Smooth muscle cell of the brain vasculature (primary cell): ENCODE measurements around the gene SRM.
"Not testable (repeated sequence)": the region's sequence is repeated elsewhere in the genome, so short reads cannot be mapped to it uniquely, and the experiment has no call there.

Source experiments
- DNase-seq: peaks from one replicate; pipeline ENCODE4 v3.0.0-alpha.2; 2012; ENCODE audit warnings: low read depth, low spot score

SRM gene

DNA sequence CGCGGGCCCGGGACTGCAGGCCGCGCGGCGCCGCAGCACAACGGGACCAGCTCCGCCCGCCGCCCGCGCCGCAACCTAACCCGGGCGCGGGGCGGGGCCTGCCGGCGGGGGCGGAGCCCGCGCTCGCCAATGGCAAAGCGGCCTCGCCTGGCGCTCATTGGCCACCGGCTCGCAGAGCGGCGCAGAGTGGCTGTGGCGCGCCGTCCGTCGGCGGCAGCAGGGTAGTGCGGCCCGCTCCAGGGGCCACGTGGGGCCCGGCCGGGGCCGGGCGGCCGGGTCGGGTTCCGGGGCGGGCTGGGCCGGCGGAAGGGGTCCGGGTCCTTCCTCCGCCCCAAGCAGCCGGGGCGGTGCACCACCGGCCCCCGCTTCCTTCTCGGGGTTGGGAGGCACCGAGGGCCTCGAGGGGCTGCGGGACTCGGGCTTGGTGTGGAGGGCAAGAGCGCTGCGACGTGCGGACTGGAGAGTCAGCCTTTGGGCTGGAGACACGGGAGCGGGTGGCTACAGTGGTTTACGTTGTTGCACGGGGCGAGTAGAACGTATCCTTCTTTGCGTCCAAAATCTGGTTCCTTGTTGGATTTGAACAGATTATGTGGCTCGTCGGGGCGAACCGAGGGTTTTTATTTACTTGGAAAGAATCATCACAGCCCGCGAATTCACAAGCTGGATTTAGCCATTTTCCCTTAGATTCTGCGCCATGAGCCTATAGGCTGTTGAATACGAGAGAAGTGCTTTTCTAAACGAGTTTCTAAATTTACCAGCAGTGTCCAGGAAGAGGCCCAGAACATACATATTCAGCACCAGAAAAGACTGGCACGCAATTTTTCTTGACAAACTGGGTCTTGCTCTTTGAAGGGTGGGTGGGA lies at the start of gene SRM:
SRM (minus strand) TSS at position 51 of the 863 bp plus-strand sequence. CDS start 75 bp downstream, outside the sequence.
- DNase-seq = peak; percentile 60

DNA sequence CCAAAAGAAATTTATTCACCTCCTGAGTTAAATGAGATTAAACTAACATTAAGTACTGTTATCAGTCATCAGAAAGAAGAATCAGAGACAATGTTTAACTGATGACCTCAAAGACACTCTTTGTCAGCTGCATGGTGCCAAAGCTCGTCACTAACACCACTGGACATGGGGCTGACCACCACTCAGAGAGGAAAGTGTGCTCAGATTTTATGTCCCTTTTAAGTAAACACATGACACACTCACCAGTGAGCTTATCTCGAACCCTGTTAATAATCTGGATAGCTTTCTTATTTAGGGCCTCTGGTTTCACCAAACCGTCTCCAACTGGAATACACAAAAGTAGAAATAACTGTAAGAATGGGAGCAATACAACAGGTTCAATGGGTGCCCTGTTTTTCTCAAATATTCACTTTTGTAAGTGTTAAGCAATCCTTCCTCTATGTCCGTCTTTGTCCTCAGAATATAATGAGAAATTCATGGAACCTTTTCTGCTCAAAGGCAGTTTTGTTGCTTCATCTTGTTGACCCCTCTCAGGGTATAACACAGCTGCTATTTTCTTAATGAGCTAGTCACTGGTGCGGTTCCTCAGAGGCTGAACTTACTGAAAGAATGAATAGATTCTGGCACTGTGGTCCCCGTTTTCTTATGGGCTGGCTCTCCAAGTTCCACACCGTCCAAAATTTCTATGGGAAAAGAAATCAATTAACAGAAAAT lies 49.4 kb upstream of the SRM start:
- DNase-seq = no peak

DNA sequence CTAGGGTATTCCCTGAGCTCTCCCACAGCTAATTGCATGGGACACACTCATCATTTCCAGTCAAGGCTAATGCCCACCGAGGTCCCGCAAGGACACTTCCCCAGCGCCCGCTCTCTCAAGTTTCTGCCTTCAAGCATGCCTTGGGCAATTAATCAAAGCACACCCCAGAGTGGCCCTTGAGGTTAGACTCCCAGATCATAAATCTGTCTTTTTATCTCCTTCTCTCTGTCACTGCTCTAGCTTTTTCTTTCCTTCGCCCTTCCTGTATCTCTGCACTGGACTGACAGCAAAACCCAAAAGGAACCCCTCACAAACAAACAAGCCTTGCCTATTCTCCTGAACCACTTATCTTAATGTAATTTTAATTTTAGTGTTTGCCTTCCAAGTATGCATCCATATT lies 47.8 kb upstream of the SRM start:
- no peak for DNase-seq

DNA sequence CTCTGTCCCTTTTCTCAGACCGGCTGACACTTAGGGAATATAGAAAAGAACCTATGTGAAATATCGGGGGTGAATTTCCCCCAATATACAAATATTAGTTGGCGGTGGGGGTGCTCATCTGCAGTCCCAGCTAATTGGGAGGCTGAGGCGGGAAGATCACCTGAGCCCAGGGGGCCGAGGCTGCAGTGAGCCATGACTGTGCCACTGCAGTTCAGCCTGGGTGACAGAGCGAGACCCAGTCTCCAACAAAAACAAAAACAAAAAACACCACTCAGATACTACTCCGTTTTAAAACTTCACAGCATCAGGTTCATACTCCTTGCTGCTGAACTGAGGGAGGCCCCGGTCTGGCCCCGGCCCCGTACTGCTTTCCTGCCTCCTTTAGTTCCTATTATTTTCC lies 45.8 kb upstream of the SRM start:
- no peak for DNase-seq

DNA sequence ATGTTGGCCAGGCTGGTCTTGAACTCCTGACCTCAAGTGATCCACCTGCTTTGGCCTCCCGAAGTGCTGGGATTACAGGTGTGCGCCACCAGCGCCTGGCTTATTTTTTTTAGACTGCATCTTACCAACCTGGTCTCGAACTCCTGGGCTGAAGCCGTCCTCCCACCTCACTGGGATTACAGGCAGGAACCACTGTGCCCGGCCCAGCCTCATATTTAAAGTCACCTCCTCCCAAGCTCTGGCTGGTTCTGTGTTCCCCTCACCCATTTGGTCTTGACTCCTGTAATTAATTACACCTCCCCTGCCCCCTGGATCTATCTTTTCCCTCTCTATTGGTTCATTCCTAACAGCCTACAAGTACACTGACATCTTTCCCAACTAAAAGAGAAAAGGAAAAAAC lies 41.5 kb upstream of the SRM start:
- no peak for DNase-seq

DNA sequence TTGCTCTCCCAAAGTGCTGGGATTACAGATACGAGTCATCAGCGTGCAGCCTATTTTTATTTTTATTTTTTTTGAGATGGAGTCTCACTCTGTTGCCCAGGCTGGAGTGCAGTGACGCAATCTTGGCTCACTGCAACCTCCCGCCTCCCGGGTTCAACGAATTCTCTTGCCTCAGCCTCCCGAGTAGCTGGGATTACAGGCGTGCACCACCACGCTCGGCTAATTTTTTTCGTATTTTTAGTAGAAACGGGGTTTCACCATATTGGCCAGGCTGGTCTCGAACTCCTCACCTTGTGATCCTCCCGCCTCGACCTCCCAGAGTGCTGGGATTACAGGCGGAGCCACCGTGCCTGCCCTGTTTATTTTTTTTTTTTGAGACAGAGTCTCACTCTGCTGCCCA lies 41.0 kb upstream of the SRM start:
- not testable (repeated sequence) for DNase-seq

DNA sequence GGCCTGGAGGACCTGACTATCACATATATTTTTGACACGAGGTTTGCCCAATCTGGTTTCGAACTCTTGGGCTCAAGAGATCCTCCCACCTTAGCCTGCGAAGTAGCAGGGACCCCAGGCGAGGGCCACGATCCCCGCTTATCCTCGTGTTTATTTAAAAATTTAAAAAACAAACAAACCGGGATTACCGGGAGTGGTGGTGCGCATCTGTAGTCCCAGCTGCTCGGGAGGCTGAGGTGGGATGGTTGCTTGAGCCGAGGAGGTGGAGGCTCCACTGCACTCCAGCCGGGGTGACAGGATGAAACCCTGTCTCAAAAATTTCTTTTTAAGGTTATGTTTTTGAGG lies 40.3 kb upstream of the SRM start:
- DNase-seq = no peak

DNA sequence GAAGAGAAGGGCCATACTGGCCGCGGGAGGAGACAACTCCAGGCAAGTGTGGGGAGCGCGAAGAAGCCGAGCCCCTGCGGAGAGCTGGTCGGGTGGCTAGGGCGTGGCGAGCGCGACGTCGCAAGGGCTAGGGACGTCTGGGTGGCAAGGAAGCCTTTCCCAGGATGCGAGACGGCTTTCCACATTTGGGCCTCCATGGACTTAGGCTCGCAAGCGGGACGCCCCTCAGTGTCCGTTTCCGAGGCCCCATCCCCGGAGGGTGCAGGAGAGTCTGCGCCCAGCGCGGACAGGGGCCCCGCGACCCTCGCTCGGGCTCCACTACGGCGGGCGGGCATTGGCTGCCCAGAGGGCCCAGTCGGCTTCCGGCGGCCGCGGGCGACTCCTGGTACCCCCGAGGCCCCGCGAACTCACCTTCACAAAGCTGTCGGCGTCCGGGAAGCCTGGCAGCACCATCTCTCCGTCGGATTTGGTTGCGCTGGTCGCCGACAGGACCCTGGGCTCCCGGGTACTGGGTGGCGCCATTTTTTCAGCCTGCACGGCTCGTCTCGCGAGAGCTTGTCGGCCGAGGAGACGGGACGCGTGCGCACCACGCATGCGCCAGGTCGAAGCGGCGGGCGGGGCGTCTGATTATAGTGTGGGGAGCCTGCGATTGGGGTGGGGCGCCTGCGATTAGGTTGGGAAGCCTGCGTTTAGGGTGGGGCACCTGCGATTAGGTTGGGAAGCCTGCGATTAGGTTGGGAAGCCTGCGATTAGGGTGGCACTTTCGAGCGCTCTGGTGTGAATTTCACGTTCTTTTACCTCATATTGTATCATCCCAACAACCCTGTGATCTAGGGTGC lies 39.7 kb upstream of the SRM start, which contains the start of gene EXOSC10:
EXOSC10 (minus strand) TSS at position 560 of the 839 bp plus-strand sequence; CDS start at position 522, 38 bp downstream.
- DNase-seq = peak; percentile 63

DNA sequence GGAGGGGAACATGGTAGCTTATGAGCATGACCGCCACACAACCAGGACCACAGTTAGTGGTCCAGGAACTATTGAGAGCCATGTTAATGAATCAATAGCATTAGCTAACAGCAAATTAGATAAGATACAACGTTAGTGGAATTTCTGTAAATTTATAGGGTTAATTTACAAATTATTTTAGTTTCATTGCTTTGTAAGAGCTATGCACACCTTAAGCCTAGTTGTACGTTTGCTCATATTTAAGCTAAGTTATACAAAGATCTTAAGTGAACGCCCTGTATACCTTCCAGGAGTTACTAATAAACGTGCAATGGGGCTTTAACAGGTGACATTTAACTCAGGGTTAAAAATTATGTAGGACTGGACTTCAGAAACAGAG lies 39.1 kb upstream of the SRM start:
- no peak for DNase-seq

DNA sequence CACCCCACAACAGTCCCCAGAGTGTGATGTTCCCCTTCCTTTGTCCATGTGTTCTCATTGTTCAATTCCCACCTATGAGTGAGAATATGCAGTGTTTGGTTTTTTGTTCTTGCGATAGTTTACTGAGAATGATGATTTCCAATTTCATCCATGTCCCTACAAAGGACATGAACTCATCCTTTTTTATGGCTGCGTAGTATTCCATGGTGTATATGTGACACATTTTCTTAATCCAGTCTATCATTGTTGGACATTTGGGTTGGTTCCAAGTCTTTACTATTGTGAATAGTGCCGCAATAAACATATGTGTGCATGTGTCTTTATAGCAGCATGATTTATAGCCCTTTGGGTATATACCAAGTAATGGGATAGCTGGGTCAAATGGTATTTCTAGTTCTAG lies 24.0 kb upstream of the SRM start:
- not testable (repeated sequence) for DNase-seq

DNA sequence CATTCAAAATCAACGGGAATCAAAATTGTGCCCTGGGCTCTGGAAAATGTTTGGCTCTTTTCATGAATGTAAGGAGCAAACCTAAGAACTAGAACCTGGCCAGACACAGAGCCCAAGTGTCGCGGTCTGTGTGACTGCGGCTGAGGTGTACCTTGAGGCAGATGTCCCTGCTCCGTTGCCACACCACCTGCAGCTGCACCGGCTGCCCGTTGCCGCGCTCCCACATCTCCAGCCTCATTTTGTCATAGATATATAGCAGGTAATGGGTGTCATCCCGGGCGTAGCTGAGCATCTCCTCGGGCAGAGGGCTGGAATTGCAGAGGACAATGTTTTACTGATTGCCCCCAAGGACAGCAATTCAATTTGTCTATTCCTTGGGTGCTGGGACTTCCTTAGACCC lies 21.1 kb upstream of the SRM start:
- DNase-seq = no peak

DNA sequence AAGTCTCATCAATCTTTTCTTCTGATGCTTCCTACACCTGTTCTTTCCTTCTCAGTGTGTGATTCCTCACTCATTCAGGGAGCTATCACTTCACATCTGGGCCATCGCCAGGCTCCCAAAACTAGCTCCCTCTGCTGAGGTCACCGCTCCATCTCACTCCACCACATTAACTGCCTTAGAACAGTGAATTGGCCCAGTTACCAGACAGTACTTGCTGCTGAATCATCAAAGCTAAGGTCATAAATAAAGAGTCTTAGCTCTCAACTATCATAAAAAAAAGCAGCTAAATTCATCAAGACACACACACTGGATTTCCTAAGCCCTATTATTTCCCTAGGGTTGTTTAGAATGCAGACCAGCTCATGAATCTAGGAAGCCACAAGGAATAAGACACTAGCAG lies 18.8 kb upstream of the SRM start:
- no peak for DNase-seq

DNA sequence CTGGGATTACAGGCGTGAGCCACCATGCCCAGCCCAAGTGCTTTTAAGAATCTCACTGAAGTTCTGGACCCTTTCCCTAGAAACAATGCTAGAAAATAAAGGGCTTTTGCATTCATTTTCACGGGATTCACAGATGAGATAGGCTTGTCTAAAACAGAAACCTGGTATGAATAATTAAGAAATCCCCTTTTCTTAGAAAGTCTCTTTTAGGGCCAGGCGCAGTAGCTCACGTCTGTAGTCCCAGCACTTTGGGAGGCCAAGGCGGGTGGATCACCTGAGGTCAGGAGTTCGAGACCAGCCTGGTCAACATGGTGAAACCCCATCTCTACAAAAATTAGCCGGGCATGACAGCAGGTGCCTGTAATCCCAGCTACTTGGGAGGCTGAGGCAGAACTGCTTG lies 13.6 kb upstream of the SRM start:
- DNase-seq = not testable (repeated sequence)

DNA sequence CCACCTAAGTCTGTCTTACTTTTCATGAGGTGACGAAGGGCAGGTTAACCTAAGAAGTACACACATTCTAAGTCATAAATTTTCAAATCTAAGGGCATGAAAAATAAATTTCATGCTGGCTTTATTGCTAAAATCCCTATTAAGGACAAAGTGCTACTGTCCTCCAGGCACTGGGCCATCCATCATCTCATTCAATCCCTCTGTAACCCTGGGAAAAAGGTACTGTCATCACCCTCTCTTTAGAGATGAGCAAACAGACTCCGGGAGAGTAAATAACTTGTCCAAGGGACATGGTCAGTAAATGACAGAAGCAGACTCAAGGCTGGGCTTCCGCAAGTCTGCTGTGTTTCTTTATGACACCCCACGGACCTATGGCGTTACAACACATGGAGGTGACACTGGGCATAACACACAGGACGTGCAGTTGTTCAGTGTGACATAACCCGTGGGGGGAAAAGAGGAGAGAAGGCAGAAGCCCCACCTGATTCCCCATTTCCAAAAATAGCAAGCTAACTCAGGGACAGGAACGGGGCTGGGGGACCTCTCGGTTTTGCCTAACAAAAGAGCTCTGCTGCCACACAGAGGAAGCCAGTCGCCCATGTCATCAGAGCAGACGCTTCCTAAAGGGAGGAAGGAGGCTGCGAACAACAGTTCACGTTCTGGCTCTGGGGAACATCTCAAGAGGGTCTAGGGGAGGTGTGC lies 12.5 kb upstream of the SRM start:
- no peak for DNase-seq

DNA sequence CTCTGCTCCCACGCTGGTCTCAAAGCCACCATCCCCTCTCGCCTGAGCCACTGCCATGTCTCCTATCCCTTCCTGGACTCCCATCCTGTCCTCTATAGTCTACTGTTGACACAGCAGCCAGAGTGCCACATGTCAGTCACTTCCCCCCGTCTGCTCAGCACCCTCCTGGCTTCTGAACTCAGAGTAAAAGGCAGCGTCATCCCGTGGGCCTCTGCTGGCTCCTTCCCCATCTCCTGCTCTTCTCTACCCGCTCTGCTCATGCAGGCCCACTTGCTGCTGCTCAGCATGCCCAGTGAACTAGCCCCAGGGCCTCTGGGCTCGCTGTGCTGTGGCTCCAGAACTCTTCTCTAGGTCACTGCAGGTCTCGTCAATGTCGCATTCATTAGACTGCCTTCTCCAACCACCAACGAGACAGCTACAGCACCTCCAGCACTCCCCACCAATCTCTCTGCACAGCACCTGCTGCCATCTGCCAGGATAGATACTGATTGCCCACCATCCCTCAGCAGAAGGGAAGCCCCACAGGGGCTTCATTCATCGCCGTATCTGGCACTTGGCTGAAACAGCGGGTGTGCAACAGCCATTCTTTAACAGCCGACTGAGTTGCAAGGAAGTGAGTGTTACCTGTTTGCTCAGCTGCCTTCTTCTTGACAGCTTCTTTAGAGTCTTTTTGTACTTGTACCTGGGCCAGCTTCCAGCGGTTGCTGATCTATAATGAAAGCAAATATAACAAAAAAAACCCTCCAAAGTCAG lies 11.8 kb upstream of the SRM start:
- DNase-seq = no peak

DNA sequence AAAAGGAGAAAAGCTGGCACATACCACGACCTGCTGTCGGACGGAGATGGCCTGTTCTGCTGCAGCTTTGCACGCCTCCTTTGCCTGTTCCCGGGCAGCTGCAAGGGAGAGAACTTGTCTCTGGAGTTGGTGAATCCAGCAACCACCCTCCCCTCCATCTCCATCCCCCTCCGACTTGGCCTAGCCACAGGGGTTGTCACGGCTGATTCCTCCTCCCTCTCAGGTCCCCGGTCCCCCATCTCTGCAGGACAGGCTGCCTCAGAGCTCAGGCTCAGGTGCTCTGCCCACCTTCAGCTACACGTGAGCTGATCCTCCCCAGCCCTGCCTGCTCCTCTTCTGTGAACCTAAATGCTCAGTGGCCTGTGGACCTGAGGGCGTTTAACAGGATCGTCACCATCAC lies 11.1 kb upstream of the SRM start:
- no peak for DNase-seq

DNA sequence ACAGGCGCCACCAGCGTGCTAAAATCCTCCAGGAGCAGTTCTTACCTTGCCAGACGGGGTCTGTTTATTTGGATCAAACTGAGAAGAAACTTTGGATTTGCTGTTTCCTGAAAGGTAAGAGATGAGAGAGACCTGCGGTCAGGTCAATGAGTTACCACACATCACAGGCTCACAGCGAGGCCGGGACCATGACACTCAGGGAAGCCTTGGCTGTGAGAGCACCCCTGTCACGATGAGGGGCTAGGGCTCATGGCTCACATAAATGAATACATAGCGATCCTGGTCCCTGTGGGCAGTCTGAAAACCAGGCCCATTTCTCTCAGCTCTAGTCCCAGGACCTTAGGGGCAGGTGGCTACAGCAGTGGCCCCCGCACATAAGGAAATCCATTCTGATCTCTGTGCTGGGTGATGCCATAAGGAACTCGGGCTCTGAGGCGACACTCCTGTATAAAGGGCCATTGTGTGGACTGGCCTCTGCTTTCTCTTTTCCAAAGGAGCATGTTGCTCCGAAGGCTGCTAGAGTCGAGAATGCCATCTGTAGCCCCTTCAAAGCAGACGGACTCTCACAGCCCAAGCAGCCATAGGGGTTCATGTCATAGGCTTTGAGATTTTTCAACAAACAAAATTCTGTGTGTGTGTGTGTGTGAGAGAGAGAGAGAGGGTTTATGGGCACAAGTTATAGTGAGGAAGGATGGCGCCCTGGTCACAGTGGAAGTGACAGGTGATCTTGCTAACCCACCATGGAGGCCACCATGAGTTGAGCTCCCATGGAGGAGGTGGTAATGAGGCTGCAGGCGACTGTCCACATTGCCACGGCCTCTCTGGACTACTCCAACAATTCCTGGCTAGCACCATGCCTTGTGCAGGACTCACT lies 9.0 kb upstream of the SRM start:
- no peak for DNase-seq

DNA sequence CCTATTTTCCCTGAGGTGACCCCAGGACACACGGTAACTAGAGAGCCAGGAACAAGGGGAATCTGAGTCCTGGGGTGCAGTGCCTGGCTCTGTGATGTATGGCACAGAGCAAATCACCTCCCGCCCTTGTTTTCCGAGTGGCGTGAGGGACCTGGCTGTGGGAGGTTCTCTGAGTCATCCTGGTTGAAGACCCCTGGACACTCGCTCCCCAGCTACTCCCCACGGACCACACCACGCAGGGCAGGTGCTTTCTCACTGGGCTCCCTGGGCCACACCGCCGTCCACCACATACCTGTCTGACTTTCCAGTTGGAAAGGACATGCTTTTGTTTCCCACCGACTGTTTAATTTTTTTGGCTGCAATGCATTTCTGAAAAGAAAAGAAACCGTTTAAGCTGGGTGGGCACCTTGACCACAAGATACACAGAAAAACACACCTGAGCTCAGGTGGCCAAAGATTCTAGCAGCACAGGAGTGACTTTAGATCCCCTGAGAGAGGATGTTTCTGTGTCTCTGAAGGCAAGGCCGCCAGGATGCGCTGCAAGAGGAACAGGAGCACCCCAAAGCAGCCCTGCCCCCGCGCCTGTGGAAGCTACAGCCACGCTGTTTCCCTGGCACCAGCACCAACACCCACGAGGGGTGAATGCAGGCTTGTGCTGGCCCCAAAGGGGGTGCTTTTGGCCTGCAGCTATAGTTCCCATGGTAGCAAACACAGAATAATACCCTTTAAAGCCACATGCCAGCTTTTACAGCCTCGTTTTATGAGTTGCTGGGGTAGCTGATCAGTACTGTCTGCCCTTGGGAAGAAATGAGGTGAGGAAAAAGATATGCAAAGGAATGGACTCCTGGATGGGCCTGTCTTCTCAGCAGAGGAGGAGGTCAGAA lies 8.1 kb upstream of the SRM start:
- no peak for DNase-seq

DNA sequence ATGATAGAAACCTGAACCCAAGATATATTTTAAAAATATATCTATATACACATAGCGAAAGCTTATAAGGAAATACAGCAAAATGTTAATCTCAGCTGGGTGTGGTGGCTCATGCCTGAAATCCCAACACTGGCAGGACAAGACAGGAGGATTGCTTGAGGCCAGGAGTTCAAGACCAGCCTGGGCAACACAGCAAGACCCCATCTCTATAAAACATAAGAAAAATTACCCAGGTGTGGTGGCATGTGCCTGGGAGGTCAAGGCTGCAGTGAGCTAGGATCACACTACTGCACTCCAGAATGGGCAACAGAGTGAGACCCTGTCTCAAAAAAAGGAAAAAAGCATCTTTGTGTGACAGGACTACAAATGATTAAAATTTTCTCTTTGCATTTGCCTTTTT lies 6.0 kb upstream of the SRM start:
- no peak for DNase-seq
